ENCODE data around the gene BBS9. TPM values are rescaled to one million over a fixed set of nuclear protein-coding genes. Genes with fewer than 3 reads are reported as not detected.

Gene BBS9
- total RNA-seq, 1 experiment from 2014 or later, result 5.7 TPM

DNA sequence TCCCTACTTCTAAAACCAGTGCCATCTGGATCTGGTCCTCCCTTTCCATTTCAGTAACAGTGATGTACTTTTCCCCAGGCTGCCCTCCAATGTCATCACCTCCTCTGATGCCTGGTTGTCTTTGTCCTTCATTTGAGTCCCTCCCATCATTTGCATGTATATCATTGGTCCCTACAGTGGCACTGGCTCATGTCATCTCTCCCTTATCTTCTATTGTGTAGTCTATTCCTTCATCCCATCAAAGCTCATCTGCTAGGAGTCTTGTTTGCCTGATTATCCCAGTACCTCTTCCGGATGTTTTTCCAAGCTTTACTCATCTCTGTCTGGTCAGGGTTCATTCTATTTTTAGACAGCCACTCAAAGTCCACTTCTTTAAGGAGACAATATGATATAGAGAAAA, 483.1 kb downstream of the BBS9 start:
- Histone ChIP-seq H3K9ac (ENCODE audit: low read length) (no peak overlapping the region), H3K27ac (ENCODE audit: low read length) (no peak overlapping the region), H3K36me3 (ENCODE audit: low read depth, low read length) (no peaks in the 10 kb centered on the region), H3K9me3 (ENCODE audit: low read length) (no peaks in the 10 kb centered on the region), H3K9me2 (replicated peaks; ENCODE audit: low read length) (no peaks in the 10 kb centered on the region), H3K27me3 (ENCODE audit: low read length) (no peaks in the 10 kb centered on the region), H2AFZ (ENCODE audit: low read length) (no peak overlapping the region), H3F3A (ENCODE audit: low read length, unreplicated experiment) (no peaks in the 10 kb centered on the region), H3K4me1 (ENCODE audit: insufficient read depth, low read length) (no peaks in the 10 kb centered on the region), H3K4me2 (ENCODE audit: low read length) (no peak overlapping the region), H4K20me1 (ENCODE audit: low read length) (no peaks in the 10 kb centered on the region), H3K79me2 (ENCODE audit: low read length) (no peaks in the 10 kb centered on the region), H3K4me3 (ENCODE audit: low read length) (no peak overlapping the region)
- TF ChIP-seq EZH2 (IDR thresholded peaks at IDR 0.05; ENCODE audit: low read length, unreplicated experiment) (no peak), CTCF (conservative IDR thresholded peaks at IDR 0.05; ENCODE audit: low read depth, low read length) (no peak), EZH2phosphoT487 (IDR thresholded peaks at IDR 0.05; ENCODE audit: borderline replicate concordance, low read length) (no peak)
- ChIA-PET CTCF (no interaction called here), POLR2A (ENCODE audit: unreplicated experiment) (no interaction called here)
- intact Hi-C loops (cut with micrococcal nuclease), result no loop called here
- no peak for DNase-seq
- BruUV-seq (replicated peaks), result no TSS peak
- ATAC-seq, result no peak

- DNase-seq (no peak), ATAC-seq (no peak)
- Histone ChIP-seq H3K4me1 (ENCODE audit: insufficient read depth, low read length) (no peaks in the 10 kb centered on the region), H3K9ac (ENCODE audit: low read length) (no peak overlapping the region), H3K79me2 (ENCODE audit: low read length) (no peaks in the 10 kb centered on the region), H3K9me2 (replicated peaks; ENCODE audit: low read length) (no peaks in the 10 kb centered on the region), H3K4me2 (ENCODE audit: low read length) (no peak overlapping the region), H3K36me3 (ENCODE audit: low read depth, low read length) (no peaks in the 10 kb centered on the region), H3K9me3 (ENCODE audit: low read length) (no peaks in the 10 kb centered on the region), H3F3A (ENCODE audit: low read length, unreplicated experiment) (no peaks in the 10 kb centered on the region), H3K4me3 (ENCODE audit: low read length) (no peak overlapping the region), H2AFZ (ENCODE audit: low read length) (no peak overlapping the region), H3K27ac (ENCODE audit: low read length) (no peak overlapping the region), H3K27me3 (ENCODE audit: low read length) (no peaks in the 10 kb centered on the region), H4K20me1 (ENCODE audit: low read length) (no peaks in the 10 kb centered on the region)
- intact Hi-C loops (cut with micrococcal nuclease), result no loop called here
- POLR2A ChIA-PET (ENCODE audit: unreplicated experiment), result no interaction called here
- CTCF ChIA-PET, result no interaction called here
- TF ChIP-seq EZH2 (IDR thresholded peaks at IDR 0.05; ENCODE audit: low read length, unreplicated experiment), result no peak
- TF ChIP-seq EZH2phosphoT487 (IDR thresholded peaks at IDR 0.05; ENCODE audit: borderline replicate concordance, low read length), result no peak
- no peak for TF ChIP-seq CTCF (conservative IDR thresholded peaks at IDR 0.05; ENCODE audit: low read depth, low read length)
- no TSS peak for BruUV-seq (replicated peaks)
Observed at GRCh38 chr7:33614357-33615117, 485.2 kb downstream of the BBS9 start.

DNA sequence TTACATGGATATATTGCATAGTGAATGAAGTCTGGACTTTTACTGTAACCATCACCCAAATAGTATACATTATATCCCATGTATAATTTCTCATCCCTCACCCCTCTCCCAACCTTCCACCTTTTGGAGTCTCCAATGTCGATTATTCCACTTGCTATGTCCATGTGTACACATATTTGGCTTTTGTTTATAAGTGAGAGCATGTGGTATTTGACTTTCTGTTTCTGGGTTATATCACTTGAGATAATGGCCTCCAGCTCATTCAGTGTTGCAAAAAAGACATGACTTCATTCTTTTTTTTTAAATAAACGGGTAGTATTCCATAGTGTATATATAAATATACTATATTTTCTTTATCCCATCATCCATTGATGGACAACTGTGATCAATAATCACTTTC, 487.4 kb downstream of the BBS9 start:
- intact Hi-C loops (cut with micrococcal nuclease), result no loop called here

More for the DNA sequence above, 487.4 kb downstream of the BBS9 start:
- DNase-seq (no peak), ATAC-seq (no peak)
- H3K36me3 ChIP-seq (ENCODE audit: low read depth, low read length), result no peaks in the 10 kb centered on the region
- TF ChIP-seq EZH2phosphoT487 (IDR thresholded peaks at IDR 0.05; ENCODE audit: borderline replicate concordance, low read length) (no peak), EZH2 (IDR thresholded peaks at IDR 0.05; ENCODE audit: low read length, unreplicated experiment) (no peak), CTCF (conservative IDR thresholded peaks at IDR 0.05; ENCODE audit: low read depth, low read length) (no peak)
- no peaks in the 10 kb centered on the region for H3K27me3 ChIP-seq (ENCODE audit: low read length)
- no peak overlapping the region for H3K4me3 ChIP-seq (ENCODE audit: low read length)
- no peak overlapping the region for H3K4me2 ChIP-seq (ENCODE audit: low read length)
- no peaks in the 10 kb centered on the region for H3F3A ChIP-seq (ENCODE audit: low read length, unreplicated experiment)
- no peaks in the 10 kb centered on the region for H3K4me1 ChIP-seq (ENCODE audit: insufficient read depth, low read length)
- H3K9me2 ChIP-seq (replicated peaks; ENCODE audit: low read length), result no peaks in the 10 kb centered on the region
- H3K9ac ChIP-seq (ENCODE audit: low read length), result no peak overlapping the region
- H3K27ac ChIP-seq (ENCODE audit: low read length), result no peak overlapping the region
- CTCF ChIA-PET, result no interaction called here
- H2AFZ ChIP-seq (ENCODE audit: low read length), result no peak overlapping the region
- BruUV-seq (replicated peaks), result no TSS peak
- no peaks in the 10 kb centered on the region for H3K9me3 ChIP-seq (ENCODE audit: low read length)
- POLR2A ChIA-PET (ENCODE audit: unreplicated experiment), result no interaction called here
- no peaks in the 10 kb centered on the region for H3K79me2 ChIP-seq (ENCODE audit: low read length)
- H4K20me1 ChIP-seq (ENCODE audit: low read length), result no peaks in the 10 kb centered on the region
